ENCODE data around the gene AUTS2. TPM values are rescaled to one million over a fixed set of nuclear protein-coding genes. Genes with fewer than 3 reads are reported as not detected.
"Not testable (repeated sequence)": the region's sequence is repeated elsewhere in the genome, so short reads cannot be mapped to it uniquely, and the experiment has no call there.

The AUTS2 gene
- total RNA-seq, 1 experiment from 2014 or later, result 50.0 TPM

DNA sequence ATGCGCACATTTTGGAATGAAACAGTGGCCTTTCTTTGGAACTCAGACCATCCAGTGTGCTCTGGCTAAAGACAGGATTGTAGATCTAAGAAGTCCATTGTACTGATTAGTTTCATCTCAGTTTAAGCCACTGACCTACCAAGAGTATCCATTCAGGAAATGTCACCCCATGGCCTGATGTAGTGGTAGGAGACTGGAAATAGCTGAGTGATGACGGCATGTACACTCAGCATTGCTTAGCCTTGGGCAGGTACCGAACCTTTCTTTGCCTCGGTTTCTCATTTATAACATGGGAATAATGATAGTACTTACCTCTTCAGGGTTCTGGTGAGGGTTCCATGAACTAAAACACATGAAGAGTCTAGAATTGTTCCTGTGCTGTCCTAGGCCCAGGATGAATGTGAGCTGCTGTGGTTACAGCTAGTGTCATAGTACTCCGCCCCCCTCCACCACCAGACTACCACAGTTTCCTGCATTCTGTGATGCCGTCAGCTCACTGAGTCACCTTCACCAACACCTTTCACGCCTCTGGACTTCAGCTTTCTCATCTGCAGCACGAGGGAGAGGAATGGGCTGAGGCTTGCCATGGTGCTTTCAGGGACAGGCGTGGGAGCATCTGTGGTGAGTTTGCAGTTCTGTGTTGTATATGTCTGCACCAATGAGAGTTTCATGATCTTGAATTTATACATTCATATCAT, 1049.7 kb downstream of the AUTS2 start (continued):
- TF ChIP-seq ZNF263 (CRISPR knock-in tag; IDR thresholded peaks at IDR 0.05; ENCODE audit: low read depth), result no peak

DNA sequence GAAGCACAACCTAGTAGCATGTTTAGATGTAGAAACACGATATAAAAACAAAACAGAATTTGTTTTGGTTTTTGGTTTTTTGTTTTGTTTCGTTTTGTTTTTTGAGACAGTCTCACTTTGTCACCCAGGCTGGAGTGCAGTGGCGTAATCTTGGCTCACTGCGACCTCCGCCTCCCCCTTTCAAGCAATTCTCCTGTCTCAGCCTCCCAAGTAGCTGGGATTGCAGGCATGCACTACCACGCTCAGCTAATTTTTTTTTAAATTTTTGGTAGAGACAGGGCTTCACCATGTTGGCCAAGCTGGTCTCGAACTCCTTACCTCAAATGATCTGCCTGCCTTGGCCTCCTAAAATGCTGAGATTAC, 1050.2 kb downstream of the AUTS2 start:
- POLR2A ChIA-PET; H3K27me3 Mint-ChIP-seq (ENCODE audit: low read depth); H3K27ac Mint-ChIP-seq; H3K9me3 Mint-ChIP-seq; H3K36me3 Mint-ChIP-seq; DNase-seq (ENCODE audit: low spot score); H3K4me3 Mint-ChIP-seq; CTCF ChIA-PET; H3K4me1 Mint-ChIP-seq; ATAC-seq: not testable (repeated sequence)

DNA sequence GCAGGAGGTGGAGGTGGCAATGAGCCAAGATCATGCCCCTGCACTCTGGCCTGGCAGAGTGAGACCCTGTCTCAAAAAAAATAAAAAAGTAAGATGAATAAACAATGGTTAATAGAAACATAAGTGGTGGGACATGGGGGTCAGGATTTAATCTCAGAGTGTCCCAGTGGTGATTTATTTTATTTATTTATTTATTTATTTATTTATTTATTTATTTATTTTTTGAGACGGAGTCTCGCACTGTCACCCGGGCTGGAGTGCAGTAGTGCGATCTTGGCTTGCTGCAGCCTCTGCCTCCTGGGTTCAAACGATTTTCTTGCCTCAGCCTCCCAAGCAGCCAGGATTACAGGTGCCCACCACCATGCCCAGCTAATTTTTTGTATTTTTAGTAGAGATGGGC, 1051.0 kb downstream of the AUTS2 start:
- no peaks in the 10 kb centered on the region for H3K9me3 Mint-ChIP-seq
- peaks cover 6% of the 10 kb centered on the region; the same call in 1 of the 2 replicates for H3K4me1 Mint-ChIP-seq
- TF ChIP-seq NR2C2 (CRISPR knock-in tag; IDR thresholded peaks at IDR 0.05), result no peak
- no peak for TF ChIP-seq NR3C1 (CRISPR knock-in tag; conservative IDR thresholded peaks at IDR 0.05; ENCODE audit: low read depth)
- no peak for TF ChIP-seq TP53 (CRISPR knock-in tag; IDR thresholded peaks at IDR 0.05)
- TF ChIP-seq GABPB1 (CRISPR knock-in tag; IDR thresholded peaks at IDR 0.05), result no peak
- no peak for TF ChIP-seq RELA (CRISPR knock-in tag; IDR thresholded peaks at IDR 0.05; ENCODE audit: borderline replicate concordance)
- POLR2A ChIA-PET, result no interaction called here
- H3K27ac Mint-ChIP-seq, result no peak overlapping the region
- DNase-seq (ENCODE audit: low spot score) (no peak), ATAC-seq (no peak)
- H3K4me3 Mint-ChIP-seq, result no peak overlapping the region
- CTCF ChIA-PET, result no interaction called here
- H3K36me3 Mint-ChIP-seq, result no peaks in the 10 kb centered on the region
- H3K27me3 Mint-ChIP-seq (ENCODE audit: low read depth), result no peaks in the 10 kb centered on the region

GRCh38 chr7:70654146-70654545, 1055.9 kb downstream of the AUTS2 start:
- peaks cover 5% of the 10 kb centered on the region; the same call in 1 of the 2 replicates for H3K4me1 Mint-ChIP-seq
- no peaks in the 10 kb centered on the region for H3K9me3 Mint-ChIP-seq
- H3K36me3 Mint-ChIP-seq, result no peaks in the 10 kb centered on the region
- H3K27me3 Mint-ChIP-seq (ENCODE audit: low read depth), result no peaks in the 10 kb centered on the region
- no peak overlapping the region for H3K27ac Mint-ChIP-seq
- POLR2A ChIA-PET, result no interaction called here
- no peak overlapping the region for H3K4me3 Mint-ChIP-seq
- no peak for DNase-seq (ENCODE audit: low spot score)
- CTCF ChIA-PET, result no interaction called here
- ATAC-seq, result no peak
- TF ChIP-seq, protein P1, sequence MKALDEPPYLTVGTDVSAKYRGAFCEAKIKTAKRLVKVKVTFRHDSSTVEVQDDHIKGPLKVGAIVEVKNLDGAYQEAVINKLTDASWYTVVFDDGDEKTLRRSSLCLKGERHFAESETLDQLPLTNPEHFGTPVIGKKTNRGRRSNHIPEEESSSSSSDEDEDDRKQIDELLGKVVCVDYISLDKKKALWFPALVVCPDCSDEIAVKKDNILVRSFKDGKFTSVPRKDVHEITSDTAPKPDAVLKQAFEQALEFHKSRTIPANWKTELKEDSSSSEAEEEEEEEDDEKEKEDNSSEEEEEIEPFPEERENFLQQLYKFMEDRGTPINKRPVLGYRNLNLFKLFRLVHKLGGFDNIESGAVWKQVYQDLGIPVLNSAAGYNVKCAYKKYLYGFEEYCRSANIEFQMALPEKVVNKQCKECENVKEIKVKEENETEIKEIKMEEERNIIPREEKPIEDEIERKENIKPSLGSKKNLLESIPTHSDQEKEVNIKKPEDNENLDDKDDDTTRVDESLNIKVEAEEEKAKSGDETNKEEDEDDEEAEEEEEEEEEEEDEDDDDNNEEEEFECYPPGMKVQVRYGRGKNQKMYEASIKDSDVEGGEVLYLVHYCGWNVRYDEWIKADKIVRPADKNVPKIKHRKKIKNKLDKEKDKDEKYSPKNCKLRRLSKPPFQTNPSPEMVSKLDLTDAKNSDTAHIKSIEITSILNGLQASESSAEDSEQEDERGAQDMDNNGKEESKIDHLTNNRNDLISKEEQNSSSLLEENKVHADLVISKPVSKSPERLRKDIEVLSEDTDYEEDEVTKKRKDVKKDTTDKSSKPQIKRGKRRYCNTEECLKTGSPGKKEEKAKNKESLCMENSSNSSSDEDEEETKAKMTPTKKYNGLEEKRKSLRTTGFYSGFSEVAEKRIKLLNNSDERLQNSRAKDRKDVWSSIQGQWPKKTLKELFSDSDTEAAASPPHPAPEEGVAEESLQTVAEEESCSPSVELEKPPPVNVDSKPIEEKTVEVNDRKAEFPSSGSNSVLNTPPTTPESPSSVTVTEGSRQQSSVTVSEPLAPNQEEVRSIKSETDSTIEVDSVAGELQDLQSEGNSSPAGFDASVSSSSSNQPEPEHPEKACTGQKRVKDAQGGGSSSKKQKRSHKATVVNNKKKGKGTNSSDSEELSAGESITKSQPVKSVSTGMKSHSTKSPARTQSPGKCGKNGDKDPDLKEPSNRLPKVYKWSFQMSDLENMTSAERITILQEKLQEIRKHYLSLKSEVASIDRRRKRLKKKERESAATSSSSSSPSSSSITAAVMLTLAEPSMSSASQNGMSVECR (CRISPR knock-in tag; IDR thresholded peaks at IDR 0.05; ENCODE audit: borderline replicate concordance), result no peak
- TF ChIP-seq CREM (CRISPR knock-in tag; IDR thresholded peaks at IDR 0.05) (no peak), ELF4 (CRISPR knock-in tag; IDR thresholded peaks at IDR 0.05; ENCODE audit: low read depth) (no peak), PRDM15 (CRISPR knock-in tag; IDR thresholded peaks at IDR 0.05) (no peak), ETV6 (CRISPR knock-in tag; IDR thresholded peaks at IDR 0.05) (no peak), MYBL2 (CRISPR knock-in tag; IDR thresholded peaks at IDR 0.05) (no peak), NFE2L1 (CRISPR knock-in tag; IDR thresholded peaks at IDR 0.05) (no peak), ZNF232 (CRISPR knock-in tag; IDR thresholded peaks at IDR 0.05) (no peak)
- TF ChIP-seq, protein P2, sequence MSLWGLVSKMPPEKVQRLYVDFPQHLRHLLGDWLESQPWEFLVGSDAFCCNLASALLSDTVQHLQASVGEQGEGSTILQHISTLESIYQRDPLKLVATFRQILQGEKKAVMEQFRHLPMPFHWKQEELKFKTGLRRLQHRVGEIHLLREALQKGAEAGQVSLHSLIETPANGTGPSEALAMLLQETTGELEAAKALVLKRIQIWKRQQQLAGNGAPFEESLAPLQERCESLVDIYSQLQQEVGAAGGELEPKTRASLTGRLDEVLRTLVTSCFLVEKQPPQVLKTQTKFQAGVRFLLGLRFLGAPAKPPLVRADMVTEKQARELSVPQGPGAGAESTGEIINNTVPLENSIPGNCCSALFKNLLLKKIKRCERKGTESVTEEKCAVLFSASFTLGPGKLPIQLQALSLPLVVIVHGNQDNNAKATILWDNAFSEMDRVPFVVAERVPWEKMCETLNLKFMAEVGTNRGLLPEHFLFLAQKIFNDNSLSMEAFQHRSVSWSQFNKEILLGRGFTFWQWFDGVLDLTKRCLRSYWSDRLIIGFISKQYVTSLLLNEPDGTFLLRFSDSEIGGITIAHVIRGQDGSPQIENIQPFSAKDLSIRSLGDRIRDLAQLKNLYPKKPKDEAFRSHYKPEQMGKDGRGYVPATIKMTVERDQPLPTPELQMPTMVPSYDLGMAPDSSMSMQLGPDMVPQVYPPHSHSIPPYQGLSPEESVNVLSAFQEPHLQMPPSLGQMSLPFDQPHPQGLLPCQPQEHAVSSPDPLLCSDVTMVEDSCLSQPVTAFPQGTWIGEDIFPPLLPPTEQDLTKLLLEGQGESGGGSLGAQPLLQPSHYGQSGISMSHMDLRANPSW (CRISPR knock-in tag; conservative IDR thresholded peaks at IDR 0.05; ENCODE audit: low read depth), result no peak
- TF ChIP-seq, protein P3, sequence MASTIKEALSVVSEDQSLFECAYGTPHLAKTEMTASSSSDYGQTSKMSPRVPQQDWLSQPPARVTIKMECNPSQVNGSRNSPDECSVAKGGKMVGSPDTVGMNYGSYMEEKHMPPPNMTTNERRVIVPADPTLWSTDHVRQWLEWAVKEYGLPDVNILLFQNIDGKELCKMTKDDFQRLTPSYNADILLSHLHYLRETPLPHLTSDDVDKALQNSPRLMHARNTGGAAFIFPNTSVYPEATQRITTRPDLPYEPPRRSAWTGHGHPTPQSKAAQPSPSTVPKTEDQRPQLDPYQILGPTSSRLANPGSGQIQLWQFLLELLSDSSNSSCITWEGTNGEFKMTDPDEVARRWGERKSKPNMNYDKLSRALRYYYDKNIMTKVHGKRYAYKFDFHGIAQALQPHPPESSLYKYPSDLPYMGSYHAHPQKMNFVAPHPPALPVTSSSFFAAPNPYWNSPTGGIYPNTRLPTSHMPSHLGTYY (CRISPR knock-in tag; IDR thresholded peaks at IDR 0.05), result no peak
- TF ChIP-seq, protein P4, sequence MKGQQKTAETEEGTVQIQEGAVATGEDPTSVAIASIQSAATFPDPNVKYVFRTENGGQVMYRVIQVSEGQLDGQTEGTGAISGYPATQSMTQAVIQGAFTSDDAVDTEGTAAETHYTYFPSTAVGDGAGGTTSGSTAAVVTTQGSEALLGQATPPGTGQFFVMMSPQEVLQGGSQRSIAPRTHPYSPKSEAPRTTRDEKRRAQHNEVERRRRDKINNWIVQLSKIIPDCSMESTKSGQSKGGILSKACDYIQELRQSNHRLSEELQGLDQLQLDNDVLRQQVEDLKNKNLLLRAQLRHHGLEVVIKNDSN (CRISPR knock-in tag; IDR thresholded peaks at IDR 0.05), result no peak
